Activated CD4-positive, alpha-beta T cell treated with anti-CD3 and anti-CD28 coated beads for 48 hours (primary cell): ENCODE measurements around the gene C19orf81.

Experiments used
- DNase-seq: peaks from one replicate; pipeline ENCODE4 v3.0.0-alpha.2; 2020

C19orf81 gene

DNA sequence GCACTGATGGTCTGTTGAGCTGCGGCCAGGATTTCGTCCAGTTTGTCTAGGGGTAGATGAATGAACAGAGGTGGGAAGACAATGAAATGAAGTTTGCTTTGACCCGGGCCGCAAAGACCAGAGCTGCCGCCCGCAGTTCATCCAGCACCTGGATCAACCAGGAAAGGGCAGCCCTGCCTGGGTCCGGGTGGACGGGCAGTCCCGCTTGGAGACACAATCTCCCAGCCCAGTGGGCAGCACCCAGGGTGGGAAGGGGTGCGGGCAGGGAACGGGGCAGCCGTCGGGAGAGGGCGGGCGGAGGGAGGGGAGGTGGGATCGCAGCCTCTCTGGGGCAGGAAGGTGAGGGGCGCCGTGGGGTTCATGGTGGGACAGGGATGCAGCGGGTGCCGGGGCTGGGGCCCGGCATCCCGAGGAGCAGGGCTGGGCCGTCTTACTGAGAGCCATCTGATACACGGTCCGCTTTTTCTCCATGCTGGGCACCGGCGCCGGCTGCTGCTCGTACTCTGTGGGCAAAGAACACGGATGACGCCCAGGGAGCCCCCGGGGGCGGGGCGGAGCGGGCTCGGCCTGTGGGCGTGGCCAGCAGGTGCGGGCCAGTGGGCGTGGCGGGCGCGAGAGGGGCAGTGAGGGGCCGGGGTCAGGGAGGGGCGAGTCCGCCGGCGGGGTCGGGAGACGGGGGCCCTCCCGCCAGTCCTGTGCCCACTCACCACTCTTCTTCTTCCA is 37.2 kb downstream of the C19orf81 start:
- no peak for DNase-seq

DNA sequence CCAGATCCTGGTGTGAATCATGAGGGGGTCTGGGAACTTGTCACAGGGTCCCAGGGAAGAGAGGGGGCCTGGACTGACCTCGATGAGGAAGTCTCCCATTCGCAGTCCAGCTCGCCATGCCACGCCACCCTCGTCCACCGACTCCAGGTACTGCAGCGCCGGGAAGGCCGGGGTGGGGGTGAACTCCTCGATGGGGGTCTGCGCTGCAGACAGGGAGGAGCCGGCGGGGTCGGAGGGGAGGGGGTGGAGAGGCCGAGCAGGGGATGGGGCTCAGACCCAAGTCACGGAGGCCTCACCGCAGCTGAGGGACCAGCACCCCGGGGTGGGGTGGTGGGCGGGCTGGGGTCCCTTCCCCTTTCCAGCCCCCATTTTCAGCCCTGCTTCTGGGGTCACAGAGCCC is 39.5 kb downstream of the C19orf81 start:
- DNase-seq: no peak

DNA sequence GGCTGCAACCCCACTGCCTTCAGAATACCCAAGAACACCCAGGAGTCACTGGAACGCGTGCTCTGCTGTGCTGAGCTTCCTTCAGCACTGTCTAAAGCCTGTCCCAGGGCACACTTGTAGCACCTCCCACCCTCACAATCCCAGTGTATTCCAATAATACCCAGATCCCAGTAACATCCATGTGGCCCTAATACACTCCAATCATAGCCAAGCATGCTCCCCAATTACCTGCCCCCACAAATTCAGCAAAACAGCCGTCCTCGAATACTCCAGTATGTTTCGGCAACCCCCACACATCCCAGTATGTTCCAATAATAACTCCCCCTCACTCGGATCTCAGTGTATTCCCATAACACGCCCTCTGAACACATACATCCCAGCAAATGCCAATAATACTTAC is 41.2 kb downstream of the C19orf81 start:
- DNase-seq: no peak

DNA sequence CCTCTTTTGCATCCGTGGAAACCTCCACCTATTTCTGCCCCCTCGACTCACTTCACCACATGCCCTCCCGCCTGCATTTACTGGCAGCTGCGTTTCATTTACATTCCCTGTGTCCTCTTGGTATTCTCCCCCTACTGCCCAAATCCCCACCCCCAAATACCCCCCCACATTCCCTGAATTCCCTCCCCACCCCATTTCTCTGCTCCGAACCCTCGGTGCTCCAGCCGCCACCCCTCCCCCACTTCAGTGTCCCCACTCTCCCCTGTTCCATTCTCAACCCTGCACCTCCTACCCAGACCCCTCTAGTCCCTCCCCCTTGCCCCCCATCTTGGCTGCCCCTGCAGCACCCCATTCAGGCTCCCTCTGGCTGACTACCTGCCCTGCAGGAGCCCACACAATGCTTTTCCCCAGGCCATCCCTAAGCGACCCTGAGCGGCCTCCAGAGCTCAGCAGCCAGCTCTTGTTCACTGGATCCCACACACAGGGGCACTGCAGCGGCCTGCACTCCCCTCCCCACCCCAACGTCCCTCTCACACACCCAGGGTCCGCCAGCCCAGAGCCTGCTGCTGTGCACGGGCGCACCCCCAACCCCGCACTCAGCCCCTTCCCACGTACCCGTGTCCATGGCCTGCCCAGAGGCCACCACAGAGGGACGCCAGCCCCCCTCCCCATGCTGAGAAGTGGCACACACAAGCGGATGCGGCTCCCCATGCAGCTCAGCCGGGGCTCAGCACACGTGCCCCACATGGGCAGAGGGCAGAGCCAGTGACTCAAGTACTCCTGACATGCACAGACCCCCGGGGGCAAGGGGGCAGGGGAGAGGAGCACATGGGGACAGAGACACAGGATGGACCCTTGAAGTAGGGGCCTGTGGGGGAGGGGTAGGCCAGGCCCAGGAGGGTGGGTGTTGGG is 44.1 kb downstream of the C19orf81 start:
- no peak for DNase-seq

DNA sequence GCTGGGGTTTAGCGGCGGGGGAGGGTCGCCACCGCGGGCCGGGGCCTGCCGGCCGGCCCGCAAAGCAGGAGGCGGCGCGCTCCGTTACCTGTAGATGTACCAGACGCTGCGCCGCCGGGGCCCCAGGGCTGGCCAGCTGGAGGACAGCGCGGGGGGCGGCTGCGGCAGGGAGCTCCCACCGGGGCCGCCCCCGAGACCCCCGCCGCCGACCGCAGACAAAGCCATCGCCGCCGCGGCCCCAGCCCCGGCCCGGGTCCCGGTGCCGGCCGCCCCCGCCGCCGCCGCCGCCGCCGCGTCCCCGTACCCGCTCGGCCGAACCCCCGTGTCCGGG is 45.5 kb downstream of the C19orf81 start:
- DNase-seq: no peak

DNA sequence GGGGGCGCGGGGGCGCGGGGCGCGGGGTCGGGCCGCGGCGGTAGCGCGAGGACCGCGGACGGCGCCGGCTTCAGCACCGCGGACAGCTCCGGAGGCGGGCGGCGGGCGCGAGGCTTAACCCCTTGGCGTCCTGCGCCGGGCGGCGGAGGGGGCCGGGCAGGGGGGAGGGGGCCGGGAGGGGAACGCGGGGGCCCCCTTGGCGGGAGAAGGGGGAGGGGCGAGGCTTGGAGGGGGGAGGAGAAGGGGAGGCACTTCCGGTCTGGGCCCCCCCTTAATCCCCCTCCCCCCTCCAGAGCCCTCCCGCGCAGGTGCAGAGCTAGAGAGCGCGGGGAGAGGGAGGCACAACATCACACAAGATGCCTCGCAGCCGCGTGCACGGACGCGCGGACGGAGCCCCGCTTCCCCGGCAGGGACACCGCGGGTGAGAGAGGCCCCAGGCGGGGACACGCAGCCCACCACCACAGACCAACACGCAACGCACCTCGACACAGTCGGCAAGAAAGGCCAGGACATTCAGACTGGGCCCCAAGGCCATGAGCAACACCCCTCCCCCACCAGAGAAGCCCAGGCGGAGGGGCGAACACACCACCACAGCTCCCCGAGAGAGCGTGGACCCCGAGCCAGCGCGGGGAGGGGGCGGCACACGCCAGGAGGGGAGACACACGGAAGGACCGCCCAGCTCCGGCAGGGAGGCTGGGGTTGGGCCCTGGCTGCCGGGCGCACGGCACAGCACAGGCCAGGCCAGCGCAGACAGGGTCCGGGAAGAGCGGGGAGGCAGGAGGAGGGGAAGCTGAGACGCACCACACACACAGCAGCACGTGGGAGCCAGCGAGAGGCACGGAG is 46.2 kb downstream of the C19orf81 start:
- peak; percentile 29 for DNase-seq

DNA sequence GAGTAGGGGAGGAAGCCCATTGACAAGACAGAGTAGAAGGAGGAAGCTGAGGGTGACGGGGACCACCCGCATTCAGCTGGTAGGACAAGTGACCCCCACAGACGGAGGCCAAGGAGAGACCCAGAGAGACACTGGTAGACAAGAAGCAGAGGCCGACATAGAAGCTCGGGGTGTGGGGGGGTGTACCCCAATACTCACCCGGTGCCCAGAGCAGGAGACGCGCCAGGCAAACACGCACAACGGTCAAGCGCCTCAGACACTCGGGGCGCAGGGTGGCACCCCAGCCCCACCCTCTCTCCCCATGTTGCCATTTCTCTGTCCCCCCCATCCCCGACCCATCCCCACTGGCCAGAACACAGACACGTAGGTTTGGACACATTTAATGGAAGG is 46.8 kb downstream of the C19orf81 start:
- no peak for DNase-seq

DNA sequence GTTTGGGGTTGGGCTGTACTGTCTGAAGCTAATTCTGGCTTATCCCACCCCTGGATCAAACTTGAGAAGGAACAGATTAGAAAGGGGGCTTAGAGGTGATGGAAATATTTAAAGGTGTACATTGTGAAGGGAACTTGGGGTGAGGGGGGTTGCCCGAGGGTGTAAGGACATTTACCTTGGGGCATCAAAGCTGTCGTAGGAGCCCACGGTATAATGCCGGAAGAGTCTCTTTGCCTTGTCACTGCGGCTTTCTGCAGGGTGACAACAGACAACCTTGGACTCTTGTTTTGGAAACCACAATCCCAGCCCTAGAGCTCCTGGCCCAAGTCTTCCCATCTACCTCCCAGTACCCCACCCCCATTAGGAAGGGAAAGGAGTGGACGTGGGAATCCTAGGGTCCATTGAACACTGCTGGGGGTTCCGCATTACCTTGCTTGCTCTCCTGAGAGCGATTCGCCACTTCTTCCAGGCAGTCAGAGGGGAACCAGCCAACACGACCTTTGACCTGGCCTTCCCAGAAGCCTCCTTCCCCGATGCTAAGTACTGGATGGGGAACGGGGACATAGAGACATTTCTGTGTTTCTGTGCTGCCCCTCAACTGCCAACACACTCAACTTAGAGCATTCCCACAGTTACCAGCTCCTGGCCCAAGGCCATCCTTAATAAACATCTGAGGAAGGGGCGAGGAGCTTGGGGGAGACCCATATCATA is 48.3 kb downstream of the C19orf81 start:
- DNase-seq: no peak

DNA sequence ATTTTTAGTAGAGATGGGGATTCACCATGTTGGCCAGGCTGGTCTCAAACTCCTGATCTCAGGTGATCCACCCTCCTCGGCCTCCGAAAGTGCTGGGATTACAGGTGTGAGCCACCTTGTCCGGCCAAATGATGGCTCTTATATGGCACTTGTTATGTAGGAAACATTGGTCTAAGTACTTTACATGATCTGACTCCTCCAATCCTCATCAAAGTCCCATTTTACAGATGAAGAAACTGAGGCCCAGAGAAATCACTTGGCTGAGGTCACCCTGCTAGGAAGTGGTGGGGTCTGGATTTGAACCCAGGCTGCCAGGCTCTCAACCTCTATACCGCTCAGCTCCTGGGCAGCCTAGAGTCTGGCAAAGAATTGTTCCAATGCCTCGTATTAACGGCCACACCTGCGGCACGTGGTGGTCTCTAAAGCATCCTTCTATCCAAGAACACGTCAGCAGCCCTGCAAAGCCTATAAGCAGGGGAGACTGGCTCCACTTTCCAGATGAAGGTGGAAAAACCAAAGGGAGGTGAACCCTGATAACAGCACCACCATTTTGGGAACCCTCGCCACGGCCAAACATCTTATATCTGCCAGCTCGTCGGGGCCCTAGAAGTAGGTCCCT is 52.2 kb downstream of the C19orf81 start:
- no peak for DNase-seq

DNA sequence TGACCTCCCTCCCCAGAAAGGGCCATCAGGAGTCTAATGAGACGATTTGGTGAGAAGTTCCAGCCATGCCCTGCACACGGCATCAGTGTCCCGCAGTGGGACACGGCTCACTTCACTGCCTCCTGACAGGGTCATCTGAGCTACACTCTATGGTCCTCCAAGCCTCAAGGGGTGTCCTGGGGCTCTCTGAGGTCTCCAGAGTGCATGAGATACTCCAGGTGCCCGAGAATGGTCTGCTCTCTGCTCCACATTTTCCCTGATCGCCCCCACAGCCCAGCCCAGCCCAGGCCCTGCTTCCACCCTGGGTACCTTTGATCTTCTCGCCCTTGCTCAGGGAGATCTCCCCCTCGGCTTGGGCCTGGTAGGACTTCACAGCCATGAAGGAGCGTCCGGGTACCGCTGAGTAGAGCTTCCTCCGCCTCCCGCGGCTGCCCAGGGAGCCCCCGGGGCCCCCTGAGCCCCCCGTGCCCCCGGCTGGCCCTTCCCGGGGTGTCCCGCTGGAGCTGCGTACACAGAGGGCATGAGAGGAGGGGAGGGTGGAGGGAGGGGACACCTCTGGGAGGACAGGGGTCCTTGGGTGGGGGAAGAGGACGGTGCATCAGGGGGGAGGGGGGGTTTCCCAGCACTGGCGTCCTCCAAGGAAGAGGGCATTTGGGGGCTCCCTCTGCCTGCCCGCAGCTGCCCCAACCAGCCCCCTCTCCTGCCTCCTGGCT is 53.1 kb downstream of the C19orf81 start:
- no peak for DNase-seq

DNA sequence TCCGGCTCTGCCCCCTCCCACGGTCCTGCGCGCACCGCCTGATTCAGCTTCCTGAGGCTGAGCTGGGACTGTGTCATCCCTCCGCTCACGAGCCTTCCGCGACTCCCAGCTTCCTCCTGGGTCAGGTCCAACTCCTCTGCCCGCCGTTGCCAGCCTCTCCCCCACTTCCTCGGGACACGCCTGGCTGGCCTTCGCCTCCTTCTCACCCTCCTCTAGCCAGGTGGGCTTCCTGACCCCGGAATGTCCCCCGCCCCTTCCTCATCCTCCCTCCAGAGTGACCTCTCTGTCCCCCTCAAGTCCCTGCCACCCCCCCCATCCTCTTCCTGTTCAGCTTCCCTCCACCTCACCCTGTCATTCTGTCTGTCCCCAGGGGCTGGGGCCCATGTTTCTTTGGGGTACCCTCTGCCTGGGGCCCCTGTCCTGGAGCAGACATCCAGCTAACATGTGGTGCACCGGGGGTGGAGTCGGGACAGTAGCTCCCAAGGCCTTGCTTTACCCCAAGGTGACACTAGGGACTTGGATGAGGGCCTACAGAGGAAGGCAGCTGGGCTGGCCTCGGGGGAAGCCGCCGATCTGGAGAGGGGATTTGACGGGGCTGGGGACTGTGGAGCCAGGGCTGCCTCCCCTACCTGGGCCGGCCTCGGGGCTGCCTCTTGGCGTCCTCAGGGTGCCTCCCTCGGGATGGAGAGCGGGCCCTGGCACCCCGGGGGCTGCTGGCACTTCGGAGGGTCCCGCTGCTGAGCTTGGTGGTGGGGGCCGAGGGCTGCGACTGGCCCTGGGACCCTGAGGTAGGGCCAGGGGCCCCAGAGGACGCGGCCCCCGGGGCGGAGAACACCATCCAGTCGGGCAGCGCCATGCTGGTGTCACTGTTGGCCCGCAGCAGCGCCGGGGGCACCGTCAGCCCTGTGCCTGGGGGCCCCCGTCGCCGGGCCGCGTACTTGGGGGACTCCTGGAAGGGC is 53.9 kb downstream of the C19orf81 start:
- no peak for DNase-seq

DNA sequence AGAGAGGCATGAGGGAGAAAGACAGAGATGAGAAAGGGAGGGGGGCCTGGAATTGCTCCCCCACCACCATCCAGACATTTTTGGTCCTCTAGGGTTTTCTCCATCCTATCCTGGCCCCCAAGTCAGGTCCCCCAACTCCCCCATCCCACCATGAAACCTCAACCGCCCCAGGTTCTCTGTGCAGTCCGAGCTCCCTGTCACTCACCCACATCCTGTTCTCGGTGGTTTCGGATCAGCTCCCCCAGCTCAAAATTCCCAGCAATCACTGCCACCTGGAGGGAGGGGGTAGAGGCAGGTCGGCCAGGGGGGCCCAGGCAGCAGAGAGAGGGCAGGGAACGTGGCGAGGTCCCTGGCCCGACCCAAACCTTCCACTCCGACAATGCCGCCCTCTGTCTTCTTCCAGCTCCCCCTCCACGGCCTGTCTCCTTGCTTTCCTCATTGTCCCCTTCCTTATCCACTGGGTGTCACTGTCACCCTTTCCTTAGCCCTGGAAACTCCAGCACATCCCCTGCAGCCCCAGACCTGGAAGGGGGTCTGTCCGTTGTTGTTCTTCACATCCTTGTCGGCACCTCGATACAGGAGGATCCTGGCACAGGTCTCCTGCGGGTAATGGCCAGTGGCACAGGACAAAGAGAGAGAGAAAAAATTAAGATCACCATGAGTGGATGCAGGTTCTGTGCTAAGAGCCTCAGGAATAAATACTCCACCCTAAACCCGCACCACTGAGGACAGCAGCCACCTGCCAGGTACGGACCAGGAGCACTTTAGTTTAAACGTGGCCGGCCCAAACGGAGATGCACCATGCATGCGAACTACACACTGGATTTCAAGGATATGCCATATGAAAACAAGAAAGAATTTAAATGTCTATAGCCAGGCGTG is 54.9 kb downstream of the C19orf81 start:
- no peak for DNase-seq

DNA sequence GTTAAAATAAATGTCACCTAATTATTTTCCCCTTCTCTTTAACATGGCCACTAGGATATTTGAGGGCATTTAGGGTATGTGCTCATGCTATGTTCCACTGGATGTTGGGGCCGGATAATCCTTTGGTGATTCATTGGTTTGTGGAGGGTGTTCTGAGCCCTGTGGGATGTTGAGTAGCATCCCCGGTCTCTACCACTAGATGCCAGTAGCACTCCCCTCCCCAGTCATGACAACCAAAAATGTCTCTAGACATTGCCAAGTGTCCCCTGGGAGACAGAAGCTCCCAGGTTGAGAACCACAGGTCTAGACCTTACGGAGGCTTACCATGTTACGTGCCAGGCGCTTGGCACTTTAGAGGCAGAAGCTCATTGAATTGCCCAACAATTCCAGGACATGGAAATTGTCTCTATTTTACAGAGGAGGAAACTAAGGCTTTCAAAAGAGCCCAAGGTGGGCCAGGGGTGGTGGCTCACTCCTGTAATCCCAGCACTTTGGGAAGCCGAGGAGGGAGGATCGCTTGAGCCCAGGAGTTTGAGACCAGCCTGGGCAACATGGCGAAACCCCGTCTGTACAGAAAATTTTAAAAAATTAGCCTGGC is 56.3 kb downstream of the C19orf81 start:
- DNase-seq: peak; percentile 61

DNA sequence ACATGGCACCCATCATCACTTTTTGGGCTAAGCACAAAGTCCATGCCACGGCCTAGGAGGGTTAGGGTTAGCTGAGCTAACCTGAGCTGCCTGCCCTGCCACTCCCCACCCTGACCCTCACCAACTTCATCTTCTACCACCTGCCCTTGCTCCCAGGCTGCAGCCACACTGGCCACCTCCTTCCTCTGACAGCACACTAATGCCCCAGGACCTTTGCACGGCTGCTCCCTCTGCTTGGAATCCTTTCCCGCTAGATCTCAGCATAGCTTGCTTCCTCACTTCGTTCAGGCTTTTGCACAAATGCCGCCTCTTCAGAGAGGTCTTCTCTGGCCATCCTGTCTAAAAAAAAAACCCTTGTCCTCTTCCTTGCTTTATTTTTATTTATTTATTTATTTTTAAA is 57.1 kb downstream of the C19orf81 start:
- DNase-seq: no peak

DNA sequence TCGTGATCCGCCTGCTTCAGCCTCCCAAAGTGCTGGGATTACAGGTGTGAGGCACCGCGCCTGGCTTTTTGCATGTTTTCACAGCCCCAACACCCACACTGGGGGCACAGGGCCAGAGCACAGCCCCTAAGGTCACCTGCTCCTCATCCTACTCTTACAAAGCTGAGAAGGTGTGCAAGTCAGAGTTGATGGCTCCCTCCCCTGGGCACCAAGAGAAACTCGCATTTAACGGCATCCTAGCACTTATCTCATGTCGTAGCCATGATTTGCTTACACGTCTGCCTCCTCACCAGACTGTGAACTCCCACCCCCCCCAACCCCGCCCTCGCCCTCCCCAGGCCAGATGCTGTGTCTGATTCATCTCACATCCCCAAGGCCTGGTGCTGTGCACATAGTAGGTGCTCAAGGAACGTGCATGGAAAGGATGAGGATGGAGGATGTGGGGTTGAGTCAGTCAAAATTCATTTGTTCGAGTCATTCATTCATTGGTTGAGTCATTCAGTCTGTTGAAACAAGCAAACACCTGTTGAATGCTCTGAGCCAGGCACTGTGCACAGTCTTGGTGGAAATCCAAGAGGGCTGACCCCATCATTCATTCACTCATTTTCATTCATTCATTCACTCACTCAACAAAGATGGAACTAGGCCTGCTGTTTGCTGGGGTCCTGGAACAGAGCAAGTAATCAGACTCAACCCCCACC is 59.1 kb downstream of the C19orf81 start:
- DNase-seq: no peak
